Islet precursor cell (in vitro differentiated cells): ENCODE data around the gene NR2C2.
"Not testable (repeated sequence)": the region's sequence is repeated elsewhere in the genome, so short reads cannot be mapped to it uniquely, and the experiment has no call there.

Experiments used
- DNase-seq: peaks from one replicate; pipeline ENCODE4 v3.0.0-alpha.2; 2018

Gene NR2C2

GRCh38 chr3:14947100-14947885 lies at the start of gene NR2C2:
TSS of gene NR2C2 (plus strand) at chr3:14947583. CDS start at chr3:15003915, 56,332 bp downstream.
- peak; percentile 88 for DNase-seq

- DNase-seq, result no peak
Measured at GRCh38 chr3:14898929-14899328, 48.5 kb upstream of the NR2C2 start.

GRCh38 chr3:14899993-14900618 lies 47.3 kb upstream of the NR2C2 start:
- no peak for DNase-seq

GRCh38 chr3:14900881-14901873 lies 46.2 kb upstream of the NR2C2 start:
- no peak for DNase-seq

- no peak for DNase-seq
Measured at GRCh38 chr3:14902719-14903118, 44.7 kb upstream of the NR2C2 start.

DNA sequence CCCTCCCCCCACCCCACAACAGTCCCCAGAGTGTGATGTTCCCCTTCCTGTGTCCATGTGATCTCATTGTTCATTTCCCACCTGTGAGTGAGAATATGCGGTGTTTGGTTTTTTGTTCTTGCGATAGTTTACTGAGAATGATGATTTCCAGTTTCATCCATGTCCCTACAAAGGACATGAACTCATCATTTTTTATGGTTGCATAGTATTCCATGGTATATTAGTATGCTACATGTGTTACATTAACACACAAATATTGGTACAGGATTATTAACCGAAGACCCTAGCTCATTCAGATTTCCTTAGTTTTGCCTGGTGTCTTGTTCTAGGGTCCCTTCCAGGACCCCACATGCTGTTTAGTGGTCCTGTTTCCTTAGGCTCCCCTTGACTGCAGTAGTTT lies 43.9 kb upstream of the NR2C2 start:
- DNase-seq, result not testable (repeated sequence)

GRCh38 chr3:14905055-14905657 lies 42.2 kb upstream of the NR2C2 start:
- DNase-seq, result peak; percentile 2

GRCh38 chr3:14906355-14906971 lies 40.9 kb upstream of the NR2C2 start:
- no peak for DNase-seq

DNA sequence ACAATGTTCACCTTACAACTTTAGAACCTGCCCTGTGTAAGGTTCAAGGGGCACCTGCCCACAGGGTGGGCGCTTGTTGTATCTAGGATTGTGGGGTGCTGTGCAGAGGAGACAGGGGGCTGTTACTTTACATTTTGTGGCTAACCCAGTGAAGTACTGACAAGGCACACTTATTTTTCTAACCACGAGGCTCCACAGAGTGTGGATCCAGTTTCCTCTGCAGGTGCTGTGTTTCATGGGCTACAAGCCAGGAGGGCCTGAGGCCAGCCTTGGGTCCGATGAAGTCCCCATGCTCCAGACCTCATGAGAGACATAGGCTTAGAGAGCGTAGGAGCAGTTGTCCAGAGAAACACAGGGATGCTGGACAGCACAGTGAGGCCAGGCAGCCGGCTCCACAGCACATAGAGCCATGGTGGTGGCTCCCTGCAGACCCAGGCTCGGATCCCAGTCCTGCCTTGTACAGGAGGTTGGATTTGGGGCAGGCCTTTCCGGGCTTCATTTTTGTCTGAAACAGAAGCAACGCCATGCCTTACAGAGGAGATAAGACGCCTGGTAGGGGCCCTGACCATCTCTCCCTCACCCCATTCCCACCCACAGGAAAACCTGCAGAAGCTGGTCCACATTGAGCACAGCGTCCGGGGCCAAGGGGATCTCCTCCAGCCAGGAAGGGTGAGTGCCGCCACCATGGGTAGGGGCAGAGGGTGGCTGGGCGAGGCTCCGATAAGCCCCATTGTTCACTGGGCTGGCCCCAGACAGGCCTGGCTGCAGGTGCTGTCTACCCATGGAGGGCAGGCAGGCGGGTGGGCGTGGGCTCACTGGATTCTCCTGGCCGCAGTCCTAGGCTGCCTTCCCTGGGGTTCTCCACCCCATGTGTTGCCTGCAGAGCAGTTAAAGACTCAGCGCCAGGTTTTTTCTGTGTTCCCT lies 40.1 kb upstream of the NR2C2 start:
- peak; percentile 35 for DNase-seq

GRCh38 chr3:14909250-14909649 lies 38.1 kb upstream of the NR2C2 start:
- no peak for DNase-seq

GRCh38 chr3:14911651-14912050 lies 35.7 kb upstream of the NR2C2 start:
- DNase-seq, result no peak

GRCh38 chr3:14913071-14913925 lies 34.1 kb upstream of the NR2C2 start:
- no peak for DNase-seq

- DNase-seq, result no peak
Measured at GRCh38 chr3:14913926-14914778, 33.2 kb upstream of the NR2C2 start.

DNA sequence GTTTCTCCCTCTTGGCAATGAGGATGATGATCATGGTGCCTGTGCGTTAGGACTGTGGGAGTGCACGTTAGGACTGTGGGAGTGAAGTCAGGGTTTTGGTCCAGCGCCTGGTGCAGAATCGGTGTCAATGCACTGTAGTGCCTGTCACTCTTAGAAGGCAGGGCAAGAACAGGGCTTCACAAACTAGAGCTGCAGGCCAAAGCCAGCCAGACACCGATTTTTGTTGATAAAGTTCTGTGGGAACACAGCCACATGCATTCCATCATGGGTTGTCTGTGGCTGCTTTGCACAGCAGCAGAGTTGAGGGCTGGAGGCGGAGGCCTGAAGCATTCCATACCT lies 32.6 kb upstream of the NR2C2 start:
- DNase-seq, result no peak

DNA sequence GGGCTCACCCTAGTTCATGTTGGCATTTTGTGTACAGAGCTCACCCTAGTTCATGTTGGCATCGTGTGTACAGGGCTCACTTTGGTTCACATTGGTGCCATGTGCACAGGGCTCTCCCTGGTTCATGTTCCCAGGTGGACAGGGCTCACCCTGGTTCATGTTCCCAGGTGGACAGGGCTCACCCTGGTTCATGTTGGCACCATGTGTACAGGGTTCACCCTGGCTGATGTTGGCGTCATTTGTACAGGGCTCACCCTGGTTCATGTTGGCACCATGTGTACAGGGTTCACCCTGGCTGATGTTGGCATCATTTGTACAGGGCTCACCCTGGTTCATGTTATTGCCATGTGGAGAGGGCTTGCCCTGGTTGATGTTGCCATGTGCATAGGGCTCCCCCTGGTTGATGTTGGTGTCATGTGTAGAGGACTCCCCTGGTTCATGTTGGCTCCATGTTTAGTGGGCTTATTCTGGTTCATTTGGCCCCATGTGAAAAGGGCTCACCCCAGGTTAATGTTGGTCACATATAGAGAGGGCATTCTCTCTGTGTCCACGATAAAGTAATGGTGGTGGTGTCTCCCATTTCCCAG lies 31.7 kb upstream of the NR2C2 start:
- DNase-seq, result peak; percentile 37

DNA sequence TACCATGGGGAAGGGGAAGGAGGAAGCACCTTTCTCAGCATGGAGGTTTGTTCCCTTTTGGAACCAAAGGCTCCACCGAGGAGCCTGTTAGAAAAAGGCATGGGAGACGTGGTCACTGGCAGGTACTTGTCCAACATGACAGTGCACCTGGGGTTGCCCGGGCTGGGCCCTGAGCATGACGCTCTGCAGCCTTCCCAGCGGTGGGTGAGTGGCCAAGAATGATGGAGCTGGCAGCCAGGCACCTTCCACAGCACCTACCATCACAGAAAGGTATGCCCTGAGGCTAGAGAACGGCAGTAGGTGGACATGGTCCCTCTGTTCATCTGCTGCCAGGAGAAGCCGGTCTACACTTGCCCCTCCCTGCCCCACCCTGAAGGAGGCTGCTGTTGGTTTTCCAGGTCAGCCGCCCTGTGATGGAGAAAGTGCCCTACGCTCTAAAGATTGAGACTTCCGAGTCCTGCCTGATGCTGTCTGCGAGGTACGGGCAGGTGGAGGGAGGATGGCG lies 29.0 kb upstream of the NR2C2 start:
- DNase-seq, result no peak

- DNase-seq, result no peak
Measured at GRCh38 chr3:14920536-14920935, 26.8 kb upstream of the NR2C2 start.

DNA sequence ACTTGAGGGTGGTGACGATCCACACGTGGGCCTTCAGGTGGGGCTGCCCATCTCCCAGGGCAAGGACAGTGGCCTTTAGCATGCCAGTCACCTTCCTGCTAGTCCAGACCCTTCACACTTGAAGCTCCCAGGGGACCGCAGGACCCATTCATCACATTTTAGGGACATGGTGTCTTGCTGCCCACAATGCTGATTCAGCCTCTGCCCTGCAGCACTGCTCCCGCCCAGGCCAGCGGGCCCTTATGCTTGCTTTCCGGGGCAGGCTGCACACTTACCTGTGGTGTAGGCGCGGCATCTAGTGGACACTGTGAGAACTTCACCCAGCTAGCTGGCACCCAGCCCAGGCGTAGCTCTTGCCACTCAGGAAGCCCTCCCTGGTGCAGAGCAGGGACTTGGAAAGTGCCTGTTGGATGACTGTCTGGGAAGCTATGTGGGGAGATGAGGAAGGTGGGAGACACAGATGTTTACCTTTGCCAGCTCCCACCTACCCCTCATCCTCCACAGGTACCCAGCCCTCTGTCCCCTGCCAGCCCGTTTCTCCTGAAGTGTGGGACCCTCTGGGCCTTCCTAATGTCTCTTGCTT lies 26.3 kb upstream of the NR2C2 start:
- DNase-seq, result peak; percentile 93
